Right ventricle myocardium superior (tissue), 1 donor: ENCODE results near the gene SLC49A4. TPM values are rescaled to one million over a fixed set of nuclear protein-coding genes. Genes with fewer than 3 reads are reported as not detected.
A peak's percentile ranks its signal among the peaks of the same experiment; 100 is the strongest.

Experiments
- ATAC-seq: fragments of 200-7000 bp; cut with Tn5 transposase; one replicate; pipeline ENCODE4 v1.9.1; 2020; ENCODE audit warnings: mild to moderate bottlenecking; ENCODE audit not compliant: poor library complexity
- DNase-seq: peaks from one replicate; pipeline ENCODE4 v3.0.0-alpha.2; 2020
- intact Hi-C: fragments of 100-400 bp; cut with DNase I; formaldehyde crosslinking; loops from one replicate; pipeline ENCODE4 v1.11.2; 2022
- total RNA-seq: library from RNA; stranded (reverse); fragmentation: NEBNext Ultra II Directional; extraction: Animal tissue kit (Norgen Biotek cat#: 25700); gene quantifications from one replicate; pipeline ENCODE4 v1.2.1, GENCODE V29; 2021
- donor health status: DM: no; HTN: yes; CAD: no; lungs with severe emphysema.

SLC49A4 gene
- total RNA-seq, 1 donor from 2014 or later: 15.0 TPM

DNA sequence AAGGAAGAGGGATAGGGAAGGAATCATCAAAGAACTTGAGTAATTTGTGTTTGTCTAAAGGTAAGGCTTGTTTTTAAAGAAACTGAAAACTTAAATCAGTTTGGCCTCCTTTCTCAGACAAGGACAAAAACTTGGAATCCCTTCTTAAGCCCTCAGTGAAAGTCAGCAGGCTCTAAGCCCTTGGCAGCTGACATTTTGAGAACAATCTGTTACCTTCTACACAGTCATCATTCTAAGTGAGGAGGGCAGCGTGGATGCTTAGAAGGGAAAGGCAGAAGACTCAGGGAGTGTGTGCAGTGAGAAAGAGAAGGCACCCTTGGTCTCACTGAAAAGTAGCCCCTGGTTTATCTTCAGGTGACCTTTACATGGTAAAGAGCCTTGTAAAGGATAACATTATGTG lies 12.1 kb upstream of the SLC49A4 start:
- no peak for ATAC-seq
- intact Hi-C loops: no loop called here
- DNase-seq: no peak

DNA sequence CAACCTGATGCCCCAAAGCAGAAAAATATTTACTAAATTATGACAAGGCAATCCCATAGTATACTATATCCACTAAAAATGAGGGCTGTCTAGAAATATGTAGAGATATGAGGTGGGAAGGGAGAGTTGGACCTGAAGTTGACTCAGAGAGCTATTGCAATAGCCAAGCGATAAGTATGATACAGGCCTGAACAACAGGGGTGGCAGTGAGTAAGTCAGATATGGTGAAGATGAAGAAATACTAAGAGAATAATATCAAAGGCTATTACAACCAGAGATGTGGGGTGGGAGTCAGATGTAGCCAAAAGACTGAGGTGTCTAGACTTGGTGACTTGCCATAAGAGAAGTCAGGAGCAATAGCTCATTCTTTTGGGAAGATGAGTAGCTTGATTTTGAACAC lies 10.4 kb upstream of the SLC49A4 start:
- ATAC-seq (no peak), DNase-seq (no peak)
- intact Hi-C loops: no loop called here

DNA sequence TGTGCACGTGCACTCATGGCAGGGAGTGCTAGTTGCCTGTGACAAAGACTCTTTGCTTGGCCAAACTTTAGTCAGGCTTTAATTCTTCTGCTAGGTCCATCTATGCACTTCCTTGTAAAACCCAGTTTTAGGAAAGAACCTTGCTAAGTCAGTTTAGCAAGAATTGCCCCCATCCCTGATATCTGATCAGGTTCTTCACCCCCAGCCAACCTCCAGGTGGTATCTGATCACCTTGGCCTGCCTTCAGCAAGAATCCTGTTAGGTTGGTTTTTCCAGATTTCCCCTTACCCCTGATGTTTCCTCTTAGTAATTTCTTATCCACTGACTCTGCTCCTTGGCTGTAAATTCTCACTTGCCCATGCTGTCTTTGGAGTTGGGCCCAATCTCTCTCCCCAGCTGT lies 9.6 kb upstream of the SLC49A4 start:
- ATAC-seq: no peak
- DNase-seq: no peak
- intact Hi-C loops: no loop called here

DNA sequence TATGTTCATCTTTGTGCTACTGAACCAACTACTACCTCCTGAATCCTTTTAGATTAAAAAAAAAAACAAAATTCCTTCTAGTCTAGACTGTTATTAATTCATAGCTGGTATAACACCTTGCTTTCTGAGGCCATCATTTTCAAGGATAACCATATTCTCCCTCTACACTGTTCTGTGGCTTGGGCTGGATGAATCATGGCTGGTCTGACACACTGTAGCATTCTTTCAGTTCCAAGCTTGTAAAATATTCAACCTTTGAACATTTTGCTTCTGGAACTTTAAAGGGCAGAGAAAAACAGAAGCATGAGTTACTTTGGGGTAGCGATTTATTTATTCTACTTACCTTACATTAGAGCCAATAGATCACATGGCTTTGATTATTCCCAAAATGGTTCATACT lies 8.8 kb upstream of the SLC49A4 start:
- intact Hi-C loops: no loop called here
- no peak for ATAC-seq
- no peak for DNase-seq

DNA sequence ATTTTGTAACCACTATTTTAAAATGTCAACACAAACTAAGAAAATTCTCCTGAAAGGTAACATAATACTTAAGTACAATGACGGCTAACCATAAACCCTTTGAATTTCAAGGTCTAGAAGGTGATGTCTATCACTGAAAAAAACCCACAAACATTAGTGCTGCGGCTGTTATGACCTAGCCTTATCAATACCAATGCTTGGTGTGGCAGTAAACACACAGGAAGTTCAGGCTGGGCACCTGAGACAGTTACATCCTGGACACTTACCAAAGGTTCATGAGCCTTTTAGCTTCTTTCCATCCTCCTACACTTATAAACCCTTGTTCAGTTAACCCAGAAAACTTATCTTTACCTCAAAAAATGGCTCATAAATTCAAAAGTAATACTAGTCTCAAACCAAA lies 7.0 kb upstream of the SLC49A4 start:
- DNase-seq: no peak
- intact Hi-C loops: no loop called here
- ATAC-seq: no peak

GRCh38 chr3:122789585-122790273 lies 5.1 kb upstream of the SLC49A4 start:
- DNase-seq: no peak
- intact Hi-C loops: no loop called here
- no peak for ATAC-seq

- intact Hi-C loops: no loop called here
- ATAC-seq (peak; percentile 84), DNase-seq (peak; percentile 97)
Measured at GRCh38 chr3:122793568-122794416, 1.1 kb upstream of the SLC49A4 start, which contains the start of gene HSPBAP1. HSPBAP1 (minus strand) TSS chr3:122793831; CDS start chr3:122793680, 151 bp downstream.

DNA sequence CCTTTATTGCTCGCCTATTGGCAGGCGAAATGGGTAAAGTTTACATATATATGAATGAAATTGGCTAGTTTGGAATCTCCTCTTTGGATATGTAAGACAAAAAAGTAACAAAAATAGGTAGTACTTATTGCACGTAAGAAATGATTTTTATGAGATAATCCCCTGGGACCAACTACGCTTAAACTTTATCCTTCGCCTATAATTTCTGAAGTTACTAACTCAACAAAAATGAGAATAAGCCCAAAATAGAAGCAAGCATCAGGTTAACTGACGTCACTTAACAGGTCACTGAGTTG lies 438 bp upstream of the SLC49A4 start:
- no peak for ATAC-seq

DNA sequence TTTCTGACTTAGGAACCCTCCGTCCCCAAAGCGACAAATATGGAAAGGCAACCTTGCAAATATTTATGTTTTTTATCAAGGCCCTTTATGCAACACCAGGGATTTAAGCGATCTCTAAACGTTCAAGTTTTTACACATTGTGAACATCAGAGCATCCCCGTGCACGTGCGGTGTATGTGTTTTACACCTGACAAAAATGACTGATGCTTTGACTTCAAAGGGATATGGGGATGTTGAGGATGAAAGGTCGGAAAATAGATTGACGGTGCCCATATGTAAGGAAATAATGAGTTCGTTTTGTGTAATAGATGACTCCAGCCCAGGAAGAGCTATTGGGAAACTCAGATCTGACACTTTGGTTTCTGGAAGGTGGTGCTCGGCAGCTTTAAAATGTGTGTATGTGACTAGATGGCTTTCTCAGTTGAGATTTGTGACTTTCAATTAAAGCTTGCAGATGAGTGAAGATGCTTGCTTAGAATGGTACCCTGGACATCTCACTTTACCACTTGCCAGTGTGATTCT lies 866 bp downstream of the SLC49A4 start:
- intact Hi-C loops: no loop called here
- DNase-seq (no peak), ATAC-seq (no peak)

More for the DNA sequence above, 438 bp upstream of the SLC49A4 start:
- intact Hi-C loops: no loop called here
- DNase-seq: no peak

GRCh38 chr3:122797291-122797690 lies 2.4 kb downstream of the SLC49A4 start:
- ATAC-seq: no peak
- DNase-seq: no peak
- intact Hi-C loops: no loop called here

DNA sequence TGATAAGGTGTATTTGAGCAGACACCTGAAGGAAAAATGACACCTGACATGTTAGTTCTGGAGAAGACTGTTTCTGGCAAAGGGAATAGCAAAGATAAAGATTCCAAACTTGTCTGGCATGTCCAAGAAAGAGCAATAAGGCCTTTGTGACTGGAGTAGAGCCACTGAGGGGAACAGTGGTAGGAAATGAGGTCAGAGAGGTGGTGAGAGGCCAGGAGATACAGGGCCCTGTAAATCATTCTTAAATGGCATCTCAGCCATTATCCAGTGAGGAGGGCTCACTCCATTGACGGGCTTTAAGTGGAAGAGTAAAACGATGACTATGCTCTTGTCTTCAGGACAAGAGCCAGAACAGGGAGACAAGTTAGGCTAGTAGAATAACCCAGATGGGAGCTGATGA lies 4.5 kb downstream of the SLC49A4 start:
- intact Hi-C loops: no loop called here
- no peak for DNase-seq
- ATAC-seq: no peak

- ATAC-seq: no peak
- no peak for DNase-seq
- intact Hi-C loops: no loop called here
Measured at GRCh38 chr3:122800031-122800430, 5.2 kb downstream of the SLC49A4 start.

DNA sequence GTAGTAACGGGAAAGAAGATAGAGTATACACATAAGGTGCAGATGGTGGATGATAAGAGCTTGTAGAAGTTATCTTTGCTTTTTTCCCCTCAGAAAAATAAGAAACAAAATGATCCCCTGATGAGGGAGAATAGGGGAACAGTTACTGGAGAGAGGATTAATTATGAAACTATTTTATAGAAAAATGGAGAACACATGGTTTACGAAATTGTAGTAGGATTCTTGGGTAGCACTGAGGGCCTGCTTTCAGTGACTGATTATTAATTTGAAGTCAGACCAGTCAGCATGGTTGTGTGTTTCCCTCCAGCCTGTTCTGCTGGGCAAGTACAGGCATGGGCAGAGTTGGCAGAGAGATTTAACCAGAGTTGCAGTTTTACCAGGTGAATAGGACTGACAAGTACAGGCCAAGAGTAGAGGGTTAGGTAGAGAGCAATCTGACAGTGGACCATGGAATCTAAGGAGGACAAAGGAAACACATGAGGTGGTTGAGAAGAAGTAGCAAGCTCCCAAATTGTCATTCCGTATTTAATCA lies 5.9 kb downstream of the SLC49A4 start:
- DNase-seq (no peak), ATAC-seq (no peak)
- intact Hi-C loops: no loop called here

DNA sequence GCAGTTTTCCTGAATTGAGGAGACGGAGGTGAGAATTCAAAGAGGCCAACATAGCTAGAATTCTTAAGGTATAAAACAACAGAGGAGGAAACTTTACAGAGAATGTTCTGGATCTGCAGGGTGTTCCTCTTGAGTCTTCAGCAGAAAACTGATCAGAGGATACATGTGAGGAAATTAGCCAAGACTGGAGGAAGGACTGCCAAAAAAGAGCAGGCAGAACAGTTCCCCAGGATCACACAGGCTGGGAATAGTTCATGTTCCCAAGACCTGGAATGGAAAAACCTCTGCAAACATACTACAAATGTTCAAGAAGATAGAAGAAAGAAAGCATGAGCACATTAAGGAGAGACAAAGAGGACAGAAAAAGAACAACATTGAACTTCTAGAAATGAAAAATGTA lies 7.5 kb downstream of the SLC49A4 start:
- no peak for DNase-seq
- intact Hi-C loops: no loop called here
- ATAC-seq: peak; percentile 67

DNA sequence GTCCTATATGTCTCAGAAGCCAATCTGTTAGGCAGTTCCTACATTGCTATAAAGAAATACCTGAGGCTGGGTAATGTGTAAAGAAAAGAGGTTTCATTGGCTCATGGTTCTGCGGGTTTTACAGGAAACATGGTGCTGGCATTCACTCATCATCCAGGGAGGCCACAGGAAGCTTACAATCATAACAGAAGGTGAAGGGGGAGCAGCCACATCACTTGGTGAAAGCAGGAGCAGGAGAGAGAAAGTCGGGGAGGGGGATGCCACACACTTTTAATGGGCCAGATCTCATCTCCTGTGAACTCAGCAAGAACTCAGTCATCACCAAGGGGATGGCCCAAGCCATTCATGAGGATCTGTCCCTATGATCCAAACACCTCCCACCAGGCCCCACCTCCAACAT lies 9.1 kb downstream of the SLC49A4 start:
- ATAC-seq: no peak
- no peak for DNase-seq
- intact Hi-C loops: no loop called here

GRCh38 chr3:122810734-122811133 lies 15.9 kb downstream of the SLC49A4 start:
- ATAC-seq (no peak), DNase-seq (no peak)
- intact Hi-C loops: no loop called here

GRCh38 chr3:122816587-122816986 lies 21.7 kb downstream of the SLC49A4 start:
- intact Hi-C loops: no loop called here
- no peak for DNase-seq
- ATAC-seq: no peak

GRCh38 chr3:122824465-122825381 lies 29.9 kb downstream of the SLC49A4 start:
- no peak for ATAC-seq
- DNase-seq: no peak
- intact Hi-C loops: no loop called here

DNA sequence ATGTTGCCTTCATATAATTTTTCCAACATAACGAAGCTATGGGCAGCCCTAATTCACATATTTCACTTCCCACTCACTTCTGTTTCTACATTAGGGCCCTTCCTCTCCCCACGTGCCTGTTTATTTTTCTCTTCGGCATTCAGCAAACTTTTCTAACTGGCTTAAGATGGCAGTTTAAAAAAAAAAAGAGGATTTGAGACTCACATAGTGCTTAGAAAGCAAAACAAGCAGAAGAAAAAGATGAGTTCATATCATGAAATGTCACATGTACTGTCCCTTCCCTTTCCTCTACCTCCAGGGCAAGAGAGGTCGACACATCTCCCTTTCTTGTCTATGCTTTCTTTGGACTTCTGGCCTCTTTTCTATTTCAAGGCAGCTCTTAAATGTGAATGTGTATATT lies 30.6 kb downstream of the SLC49A4 start:
- intact Hi-C loops: no loop called here
- DNase-seq (no peak), ATAC-seq (peak; percentile 70)
